Measurements from ENCODE around the gene PTGES2.

GRCh38 chr9:128150594-128151308, 23.2 kb upstream of the PTGES2 start:
- no peak for TF ChIP-seq NFYB (IDR thresholded peaks at IDR 0.05; ENCODE audit: extremely low read depth, insufficient read length)
- no peak for TF ChIP-seq RB1 (IDR thresholded peaks at IDR 0.05; ENCODE audit: low read depth)
- 0 out of 2 replicates have a peak, but pooled peaks have one; percentile 20 for TF ChIP-seq POLR2A (conservative IDR thresholded peaks at IDR 0.05)
- TF ChIP-seq ETS1 (conservative IDR thresholded peaks at IDR 0.05; ENCODE audit: control insufficient read depth, low read depth, low read length): no peak; the same call in 1 of the 2 replicates
- peak; percentile 97 to 99 (median 97) for TF ChIP-seq CTCF (IDR thresholded peaks at IDR 0.05 in 2 of 3, conservative IDR thresholded peaks at IDR 0.05 in 1 of 3; ENCODE audit: insufficient read depth in 2 of 3, low read depth in 1 of 3, low read length in 3 of 3)
- TF ChIP-seq YY1 (IDR thresholded peaks at IDR 0.05; ENCODE audit: borderline replicate concordance in 1 of 3, control insufficient read depth in 1 of 3, extremely low read depth in 1 of 3, insufficient read depth in 3 of 3, insufficient read length in 1 of 3, insufficient replicate concordance in 2 of 3, low read depth in 1 of 3, low read length in 2 of 3): peak in 2 of 3 experiments; percentile 38 to 70
- TF ChIP-seq POLR2AphosphoS5 (IDR thresholded peaks at IDR 0.05; ENCODE audit: control insufficient read depth, insufficient read depth, low read depth, low read length): no peak
- peak; percentile 59 for TF ChIP-seq JUND (IDR thresholded peaks at IDR 0.05; ENCODE audit: borderline replicate concordance, low read depth, low read length)
- TF ChIP-seq JUND (tag; IDR thresholded peaks at IDR 0.05; ENCODE audit: borderline replicate concordance, low read depth, low read length): no peak; the same call in 1 of the 3 replicates
- no peak for TF ChIP-seq CHD2 (IDR thresholded peaks at IDR 0.05; ENCODE audit: low read depth, low read length)
- TF ChIP-seq ZNF274 (IDR thresholded peaks at IDR 0.05; ENCODE audit: borderline replicate concordance, low read depth, low read length): no peak
- TF ChIP-seq TCF7L2 (IDR thresholded peaks at IDR 0.05; ENCODE audit: low read depth, low read length): no peak
- TF ChIP-seq RBBP5 (IDR thresholded peaks at IDR 0.05; ENCODE audit: borderline replicate concordance, insufficient read depth, low read length, poor library complexity, severe bottlenecking): no peak
- TF ChIP-seq ZBTB11 (CRISPR knock-in tag; IDR thresholded peaks at IDR 0.05): no peak
